Liver (tissue), 9 donors: ENCODE data around the gene DOK1. TPM values are rescaled to one million over a fixed set of nuclear protein-coding genes. Genes with fewer than 3 reads are reported as not detected.

ENCODE experiments used
- DNase-seq: peaks from one replicate; pipeline ENCODE4 v3.0.0-alpha.2; 2017; ENCODE audit warnings: low spot score
- H3K27ac ChIP-seq, 2 donors: one replicate each; pipeline ENCODE4 v1.7.0; 2013; ENCODE audit warnings: inconsistent platforms in 2 of 2, low read length in 2 of 2, control low read depth in 1 of 2, low read depth in 1 of 2, mild to moderate bottlenecking in 1 of 2
- H3K27me3 ChIP-seq, 4 donors: one replicate each; pipeline versions ENCODE4 v1.6.1 to v1.7.0; 2013; ENCODE audit warnings: low read length in 3 of 4, inconsistent platforms in 1 of 4, mild to moderate bottlenecking in 1 of 4, moderate library complexity in 1 of 4; ENCODE audit not compliant: control insufficient read depth in 4 of 4, insufficient read depth in 4 of 4
- H3K36me3 ChIP-seq, 4 donors: one replicate each; pipeline versions ENCODE4 v1.6.1 to v1.7.0; 2013; ENCODE audit warnings: low read length in 3 of 4, mild to moderate bottlenecking in 3 of 4, low read depth in 1 of 4, moderate library complexity in 1 of 4; ENCODE audit not compliant: control insufficient read depth in 4 of 4, insufficient read depth in 3 of 4
- H3K4me1 ChIP-seq, 4 donors: one replicate each; pipeline versions ENCODE4 v1.6.1 to v1.7.0; 2013; ENCODE audit warnings: low read length in 3 of 4, mild to moderate bottlenecking in 3 of 4, moderate library complexity in 1 of 4; ENCODE audit not compliant: control insufficient read depth in 4 of 4, insufficient read depth in 4 of 4
- H3K4me3 ChIP-seq, 3 donors: one replicate each; pipeline versions ENCODE4 v1.6.1 to v1.7.0; 2013; ENCODE audit warnings: low read length in 3 of 3, control low read depth in 1 of 3, low read depth in 1 of 3, mild to moderate bottlenecking in 1 of 3
- H3K9ac ChIP-seq, 2 donors: one replicate each; pipeline ENCODE4 v1.7.0; 2013; ENCODE audit warnings: low read length in 2 of 2, mild to moderate bottlenecking in 2 of 2, moderate library complexity in 2 of 2, control low read depth in 1 of 2, low read depth in 1 of 2
- H3K9me3 ChIP-seq, 4 donors: one replicate each; pipeline versions ENCODE4 v1.6.1 to v1.7.0; 2013; ENCODE audit warnings: low read length in 3 of 4; ENCODE audit not compliant: control insufficient read depth in 4 of 4
- EGR1 ChIP-seq, 2 donors: IDR thresholded peaks; 2 replicates each; pipeline ENCODE4 v1.6.1; 2016 to 2018; ENCODE audit warnings: antibody characterized with exemption in 2 of 2, low read depth in 2 of 2
- FOXA1 ChIP-seq: IDR thresholded peaks from 2 replicates; pipeline ENCODE4 v1.6.1; 2016; ENCODE audit warnings: antibody characterized with exemption
- GABPA ChIP-seq, 2 donors: IDR thresholded peaks in 1 of 2; conservative IDR thresholded peaks in 1 of 2; 2 replicates each; pipeline ENCODE4 v1.6.1; 2016; ENCODE audit warnings: antibody characterized with exemption in 2 of 2, mild to moderate bottlenecking in 1 of 2, moderate library complexity in 1 of 2
- HNF4G ChIP-seq: IDR thresholded peaks from 2 replicates; pipeline ENCODE4 v1.6.1; 2016; ENCODE audit warnings: antibody characterized with exemption
- JUND ChIP-seq, 2 donors: IDR thresholded peaks; 2 replicates each; pipeline ENCODE4 v1.6.1; 2016; ENCODE audit warnings: antibody characterized with exemption in 2 of 2
- RAD21 ChIP-seq, 2 donors: IDR thresholded peaks; 2 replicates each; pipeline ENCODE4 v1.6.1; 2016; ENCODE audit warnings: antibody characterized with exemption in 2 of 2, mild to moderate bottlenecking in 2 of 2
- REST ChIP-seq: IDR thresholded peaks from 2 replicates; pipeline ENCODE4 v1.6.1; 2016; ENCODE audit warnings: antibody characterized with exemption, mild to moderate bottlenecking
- RXRA ChIP-seq, 2 donors: IDR thresholded peaks; 2 replicates each; pipeline ENCODE4 v1.6.1; 2017 to 2018; ENCODE audit warnings: antibody characterized with exemption in 2 of 2, mild to moderate bottlenecking in 1 of 2
- SP1 ChIP-seq: IDR thresholded peaks from 2 replicates; pipeline ENCODE4 v1.6.1; 2018; ENCODE audit warnings: antibody characterized with exemption, mild to moderate bottlenecking
- TAF1 ChIP-seq: conservative IDR thresholded peaks from 2 replicates; pipeline ENCODE4 v1.6.1; 2016; ENCODE audit warnings: antibody characterized with exemption, mild to moderate bottlenecking
- YY1 ChIP-seq: IDR thresholded peaks from 2 replicates; pipeline ENCODE4 v1.6.1; 2016; ENCODE audit warnings: antibody characterized with exemption, mild to moderate bottlenecking
- ZBTB33 ChIP-seq: IDR thresholded peaks from 2 replicates; pipeline ENCODE4 v1.6.1; 2016; ENCODE audit warnings: antibody characterized with exemption
- WGBS: extraction: QIAGEN DNeasy Blood & Tissue Kit; methylation state at CpG from one replicate; pipeline ENCODE4 v1.1.7; 2013; 5-methylcytosine and 5-hydroxymethylcytosine counted together
- polyA plus RNA-seq, 2 donors: library from polyadenylated mRNA; stranded (reverse) in 1 of 2; unstranded in 1 of 2; fragments of 200-250 nt in 1 of 2; fragments of >200 nt in 1 of 2; fragmentation: Nextera tagmentation in 1 of 2; extraction: Ambion mirVana in 1 of 2; gene quantifications; one replicate each; pipeline versions ENCODE4 v1.2.1 to v1.2.3, GENCODE V29; 2013 to 2015
- total RNA-seq, 2 donors: library from RNA; depleted of rRNA; stranded (reverse); fragments of >200 nt; gene quantifications; one replicate each; pipeline ENCODE4 v1.2.3, GENCODE V29; 2014
- donor health status: healthy.
- donor health status: healthy.
- donor health status: healthy.
- donor health status: healthy.
- donor health status: healthy.

Gene DOK1
- total and polyA plus RNA-seq, 4 donors, result 2.0 to 8.6 (median 4.1) TPM

- Histone ChIP-seq H3K27ac (peak overlapping the region in 1 of 2 donors; percentile 37), H3K9me3 (no peaks in the 10 kb centered on the region), H3K36me3 (no peaks in the 10 kb centered on the region), H3K27me3 (peaks cover 0 to 3% (median 0%) of the 10 kb centered on the region in 4 donors), H3K9ac (no peak overlapping the region), H3K4me3 (no peak overlapping the region), H3K4me1 (no peaks in the 10 kb centered on the region)
- TF ChIP-seq JUND (IDR thresholded peaks at IDR 0.05), result no peak
- TF ChIP-seq RAD21 (IDR thresholded peaks at IDR 0.05), result no peak
- no peak for TF ChIP-seq REST
- no peak for TF ChIP-seq EGR1 (IDR thresholded peaks at IDR 0.05; ENCODE audit: low read depth in 2 of 2)
- no peak for TF ChIP-seq ZBTB33
- no peak for DNase-seq
- WGBS, result 59% methylated on average over 1 of the region's 1 CpG
Measured at GRCh38 chr2:74576863-74577229, 22.3 kb downstream of the DOK1 start.

GRCh38 chr2:74577448-74577847 lies 22.9 kb downstream of the DOK1 start:
- H3K9ac ChIP-seq, result no peak overlapping the region
- DNase-seq, result no peak
- H3K4me1 ChIP-seq, result no peaks in the 10 kb centered on the region
- peaks cover 0 to 3% (median 0%) of the 10 kb centered on the region in 4 donors for H3K27me3 ChIP-seq
- H3K36me3 ChIP-seq, result no peaks in the 10 kb centered on the region
- H3K9me3 ChIP-seq, result no peaks in the 10 kb centered on the region
- TF ChIP-seq GABPA (IDR thresholded peaks at IDR 0.05 in 1 of 2, conservative IDR thresholded peaks at IDR 0.05 in 1 of 2) (peak; percentile 53 to 56), REST (no peak)
- H3K27ac ChIP-seq, result peak overlapping the region in 1 of 2 donors; percentile 37
- 63% methylated on average over 2 of the region's 2 CpGs for WGBS
- no peak overlapping the region for H3K4me3 ChIP-seq

- Histone ChIP-seq H3K9ac (no peak overlapping the region), H3K9me3 (no peaks in the 10 kb centered on the region), H3K4me3 (no peak overlapping the region), H3K27ac (no peak overlapping the region), H3K4me1 (no peaks in the 10 kb centered on the region), H3K36me3 (no peaks in the 10 kb centered on the region), H3K27me3 (peaks cover 0 to 3% (median 0%) of the 10 kb centered on the region in 4 donors)
- WGBS, result 88% methylated on average over 3 of the region's 3 CpGs
- DNase-seq, result no peak
- TF ChIP-seq FOXA1 (no peak), SP1 (no peak), HNF4G (no peak), ZBTB33 (no peak), RXRA (IDR thresholded peaks at IDR 0.05) (no peak), REST (no peak), EGR1 (IDR thresholded peaks at IDR 0.05; ENCODE audit: low read depth in 2 of 2) (no peak), TAF1 (no peak), JUND (IDR thresholded peaks at IDR 0.05) (no peak), YY1 (no peak)
Measured at GRCh38 chr2:74578408-74578807, 23.9 kb downstream of the DOK1 start.
